Measurements from ENCODE around the gene FHOD1.

- TF ChIP-seq ZNF266 (tag by site-specific recombination; IDR thresholded peaks at IDR 0.05; ENCODE audit: low read depth) (no peak), PRDM4 (tag by site-specific recombination; IDR thresholded peaks at IDR 0.05) (no peak), CTCF (tag by site-specific recombination; IDR thresholded peaks at IDR 0.05) (no peak), ZNF626 (tag by site-specific recombination; IDR thresholded peaks at IDR 0.05) (no peak), ZNF280D (tag by site-specific recombination; IDR thresholded peaks at IDR 0.05) (no peak)
Observed at GRCh38 chr16:67279296-67280089, 32.2 kb upstream of the FHOD1 start, which contains the start of gene PLEKHG4.

Data from HEK293 (cell line).